ENCODE measurements around the gene RASEF.

The RASEF gene

DNA sequence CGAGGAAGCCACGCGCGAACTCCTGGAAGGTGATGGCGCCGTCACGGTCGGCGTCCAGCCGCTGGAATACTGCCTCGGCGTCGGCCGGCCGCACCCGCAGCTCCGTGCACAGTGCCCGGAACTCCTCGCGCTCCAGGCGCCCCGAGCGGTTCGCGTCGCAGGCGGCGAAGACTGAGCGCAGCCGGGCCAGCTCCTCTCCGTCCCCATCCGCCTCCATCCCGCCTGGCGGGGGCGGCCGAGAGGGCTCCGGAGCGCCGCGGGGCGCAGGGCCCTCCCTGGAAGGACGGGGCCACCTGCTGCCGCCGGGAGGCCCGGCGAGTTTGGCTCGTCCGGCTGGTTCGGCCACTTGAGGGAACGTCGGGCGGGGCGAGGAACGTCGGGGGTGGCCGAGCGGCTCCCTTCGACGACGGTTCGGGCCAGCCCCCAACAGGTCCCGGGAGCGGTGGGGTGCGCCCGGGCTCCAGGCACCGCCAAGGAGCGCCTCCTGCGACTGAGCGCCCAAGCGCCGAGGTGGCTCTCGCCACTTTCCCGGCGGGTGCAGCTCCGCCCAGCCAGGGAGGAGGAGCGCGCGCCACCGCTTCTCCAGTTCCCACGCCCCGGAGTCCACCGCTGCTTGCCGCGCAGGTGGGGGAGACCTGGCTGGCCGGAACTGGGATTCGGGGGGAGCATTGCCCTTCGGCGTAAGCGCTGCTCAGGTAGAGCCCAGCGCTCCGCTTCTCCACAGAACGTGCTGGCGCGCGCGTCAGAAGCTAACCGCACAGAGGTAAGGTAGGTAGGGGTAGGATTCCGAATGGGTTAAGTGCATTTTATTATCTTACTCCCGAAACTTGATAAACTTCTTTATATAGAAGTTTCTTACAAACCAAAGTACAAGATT, at the start of gene RASEF:
Gene RASEF, minus strand, starts transcription at position 492 of the 877 bp plus-strand sequence. Its CDS starts 275 bp downstream, at position 217.
- H3K27ac ChIP-seq: peak within 1 kb of the TSS; percentile 98
- TF ChIP-seq, protein P1, sequence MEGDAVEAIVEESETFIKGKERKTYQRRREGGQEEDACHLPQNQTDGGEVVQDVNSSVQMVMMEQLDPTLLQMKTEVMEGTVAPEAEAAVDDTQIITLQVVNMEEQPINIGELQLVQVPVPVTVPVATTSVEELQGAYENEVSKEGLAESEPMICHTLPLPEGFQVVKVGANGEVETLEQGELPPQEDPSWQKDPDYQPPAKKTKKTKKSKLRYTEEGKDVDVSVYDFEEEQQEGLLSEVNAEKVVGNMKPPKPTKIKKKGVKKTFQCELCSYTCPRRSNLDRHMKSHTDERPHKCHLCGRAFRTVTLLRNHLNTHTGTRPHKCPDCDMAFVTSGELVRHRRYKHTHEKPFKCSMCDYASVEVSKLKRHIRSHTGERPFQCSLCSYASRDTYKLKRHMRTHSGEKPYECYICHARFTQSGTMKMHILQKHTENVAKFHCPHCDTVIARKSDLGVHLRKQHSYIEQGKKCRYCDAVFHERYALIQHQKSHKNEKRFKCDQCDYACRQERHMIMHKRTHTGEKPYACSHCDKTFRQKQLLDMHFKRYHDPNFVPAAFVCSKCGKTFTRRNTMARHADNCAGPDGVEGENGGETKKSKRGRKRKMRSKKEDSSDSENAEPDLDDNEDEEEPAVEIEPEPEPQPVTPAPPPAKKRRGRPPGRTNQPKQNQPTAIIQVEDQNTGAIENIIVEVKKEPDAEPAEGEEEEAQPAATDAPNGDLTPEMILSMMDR (conservative IDR thresholded peaks at IDR 0.05): peak; percentile 64

DNA sequence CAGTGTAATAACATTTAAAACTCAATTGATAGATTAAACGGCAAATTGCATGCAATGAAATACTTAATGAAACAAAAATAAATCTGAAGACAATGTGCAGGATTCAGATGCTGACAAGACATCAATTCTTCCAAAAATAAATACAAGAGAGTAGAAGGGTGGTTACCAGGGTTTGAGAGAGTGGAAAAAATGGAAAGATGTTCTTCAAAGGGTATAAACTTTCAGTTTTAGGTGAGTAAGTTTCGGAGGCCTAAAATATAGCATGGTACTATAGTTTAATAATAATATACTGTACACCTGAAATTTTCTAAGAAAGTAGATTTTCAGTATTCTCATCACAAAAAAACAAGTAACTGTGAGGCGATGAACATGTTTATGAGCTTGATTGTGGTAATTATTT, 48.2 kb upstream of the RASEF start:
- H3K27ac ChIP-seq: no peak overlapping the region
- TF ChIP-seq, protein P1 (conservative IDR thresholded peaks at IDR 0.05): no peak

DNA sequence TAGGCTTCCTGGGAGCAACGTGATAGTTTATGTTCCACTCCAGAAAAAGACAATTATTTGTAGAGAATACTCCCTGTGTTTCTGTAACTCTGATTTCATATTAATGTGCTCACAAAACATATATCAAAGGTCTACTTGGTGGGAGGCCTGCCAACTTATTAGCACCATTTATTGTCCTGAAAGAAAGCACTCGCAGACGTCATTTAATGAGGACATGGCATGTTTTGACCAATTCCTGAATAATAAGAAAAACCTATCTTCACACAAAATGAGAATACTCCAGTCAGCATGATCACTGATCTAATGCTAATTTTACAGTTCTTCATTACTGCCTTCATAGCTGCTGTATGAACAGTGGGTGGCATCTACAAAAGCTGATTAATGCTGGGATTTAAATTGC, 46.4 kb upstream of the RASEF start:
- H3K27ac ChIP-seq: no peak overlapping the region
- TF ChIP-seq, protein P1 (conservative IDR thresholded peaks at IDR 0.05): no peak

DNA sequence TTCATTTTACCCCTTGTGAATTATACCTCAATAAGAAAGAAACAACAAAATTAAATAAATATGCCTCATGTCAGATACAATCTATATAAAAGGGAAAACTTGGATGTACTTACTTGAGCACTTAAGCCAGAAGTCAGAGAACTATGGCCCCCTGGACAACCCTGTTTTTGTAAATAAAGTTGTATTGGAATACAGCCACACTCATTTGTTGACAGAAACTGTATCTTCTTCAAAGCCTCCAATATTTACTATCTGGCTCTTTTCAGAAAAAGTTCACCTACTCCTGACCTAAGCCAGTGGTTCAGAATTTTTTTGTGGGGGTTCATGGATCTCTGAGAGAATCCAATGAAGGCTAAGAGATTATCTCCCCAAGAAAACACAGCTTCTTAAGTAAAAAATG, 45.3 kb upstream of the RASEF start:
- TF ChIP-seq, protein P1 (conservative IDR thresholded peaks at IDR 0.05): no peak
- H3K27ac ChIP-seq: no peak overlapping the region

DNA sequence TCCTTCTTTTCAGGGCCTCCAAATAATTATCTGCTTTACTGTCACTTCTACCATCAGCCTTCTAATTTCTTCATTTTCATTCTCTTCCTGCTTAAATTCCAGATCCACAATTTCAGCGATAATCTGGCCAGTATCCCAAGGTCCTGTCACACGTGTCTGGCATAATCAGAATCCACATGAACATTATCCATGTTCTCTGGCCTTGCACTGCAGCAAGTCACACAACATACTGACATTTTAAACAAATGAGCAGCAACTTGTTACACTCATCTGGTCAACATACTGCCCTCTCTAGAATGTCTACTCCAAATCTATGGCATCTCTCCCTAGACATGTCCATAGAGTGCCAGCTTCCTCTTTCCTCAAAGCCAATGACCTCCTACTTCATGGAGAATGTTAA, 43.8 kb upstream of the RASEF start:
- TF ChIP-seq, protein P1 (conservative IDR thresholded peaks at IDR 0.05): no peak
- no peak overlapping the region for H3K27ac ChIP-seq

DNA sequence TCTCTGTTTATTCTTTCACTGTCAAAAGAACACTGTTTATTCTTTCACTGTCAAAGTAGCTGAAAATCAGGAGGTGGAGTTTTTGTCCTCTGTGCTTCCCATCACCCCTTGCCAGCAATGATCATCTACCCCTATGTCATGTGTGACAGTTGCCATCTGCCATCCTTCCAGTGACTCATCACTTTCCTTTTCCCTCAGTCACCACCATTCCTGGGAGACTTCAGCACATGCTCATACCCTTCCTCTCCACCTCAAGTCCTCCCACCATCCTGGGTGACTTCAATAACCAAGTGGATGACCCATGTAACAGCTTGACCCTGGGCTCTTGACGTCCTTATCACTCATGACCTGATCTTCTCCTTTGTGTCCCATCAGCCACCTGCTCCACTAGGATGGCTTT, 43.3 kb upstream of the RASEF start:
- TF ChIP-seq, protein P1 (conservative IDR thresholded peaks at IDR 0.05): no peak
- H3K27ac ChIP-seq: no peak overlapping the region

DNA sequence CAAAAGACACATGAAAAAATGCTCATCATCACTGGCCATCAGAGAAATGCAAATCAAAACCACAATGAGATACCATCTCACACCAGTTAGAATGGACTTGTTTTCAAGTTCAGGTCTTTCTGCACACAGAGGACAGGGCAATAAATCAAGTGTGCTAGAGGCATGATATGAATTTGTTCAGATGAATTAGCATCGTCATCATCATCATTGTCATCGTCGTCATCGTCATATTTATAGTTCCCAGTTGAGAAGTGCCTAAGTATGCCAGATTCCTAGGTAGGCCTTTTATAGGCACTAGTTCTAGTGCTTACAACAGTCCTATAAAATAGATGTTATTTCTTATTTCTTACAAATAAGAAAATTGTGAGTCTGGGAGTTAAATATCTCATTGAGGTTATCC, 34.7 kb upstream of the RASEF start:
- H3K27ac ChIP-seq: no peak overlapping the region
- TF ChIP-seq, protein P1 (conservative IDR thresholded peaks at IDR 0.05): no peak

DNA sequence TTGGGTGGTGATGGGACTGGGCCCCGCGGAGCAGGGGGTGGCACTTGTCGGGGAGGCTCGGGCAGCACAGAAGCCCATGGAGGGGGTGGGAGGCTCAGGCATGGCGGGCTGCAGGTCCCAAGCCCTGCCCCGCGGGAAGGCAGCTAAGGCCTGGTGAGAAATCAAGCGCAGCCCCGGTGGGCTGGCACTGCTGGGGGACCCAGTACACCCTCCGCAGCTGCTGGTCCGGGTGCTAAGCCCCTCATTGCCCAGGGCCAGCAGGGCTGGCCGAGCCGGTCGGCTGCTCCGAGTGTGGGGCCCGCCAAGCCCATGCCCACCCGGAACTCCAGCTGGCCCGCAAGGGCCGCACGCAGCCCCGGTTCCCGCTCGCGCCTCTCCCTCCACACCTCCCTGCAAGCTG, 30.4 kb upstream of the RASEF start:
- H3K27ac ChIP-seq: peak overlapping the region; percentile 36; the same call in 1 of the 2 replicates

All from VCaP (cell line).